Measurements from ENCODE around the gene COMMD1. TPM values are rescaled to one million over a fixed set of nuclear protein-coding genes. Genes with fewer than 3 reads are reported as not detected.
"Not testable (repeated sequence)": the region's sequence is repeated elsewhere in the genome, so short reads cannot be mapped to it uniquely, and the experiment has no call there.

Gene COMMD1
- total RNA-seq, 4 donors from 2014 or later, result 51.8 to 78.6 (median 58.3) TPM

- no peak for DNase-seq
- in situ Hi-C loops (cut with MboI; ENCODE audit: low sequenced_read_pairs in 4 of 4), result no loop called here
- no peak overlapping the region for H3K27ac ChIP-seq
Observed at GRCh38 chr2:62114564-62114963, 209.1 kb downstream of the COMMD1 start.

GRCh38 chr2:62116983-62117382 is 211.5 kb downstream of the COMMD1 start:
- DNase-seq (no peak), ATAC-seq (no peak)
- Histone ChIP-seq H3K4me1 (peaks cover 5 to 11% of the 10 kb centered on the region in 2 donors), H3K27me3 (no peaks in the 10 kb centered on the region), H3K4me3 (no peak overlapping the region), H3K27ac (no peak overlapping the region), H3K9me3 (no peaks in the 10 kb centered on the region), H3K36me3 (no peaks in the 10 kb centered on the region)
- in situ Hi-C loops (cut with MboI; ENCODE audit: low sequenced_read_pairs in 4 of 4) (no loop called here), intact Hi-C loops (cut with DNase I; ENCODE audit: low total_unique reads) (no loop called here)
- TF ChIP-seq CTCF (IDR thresholded peaks at IDR 0.05 in 4 of 5, conservative IDR thresholded peaks at IDR 0.05 in 1 of 5), result no peak
- no peak for TF ChIP-seq POLR2A (IDR thresholded peaks at IDR 0.05)

More at GRCh38 chr2:62114564-62114963, 209.1 kb downstream of the COMMD1 start:
- TF ChIP-seq POLR2A (IDR thresholded peaks at IDR 0.05) (no peak), CTCF (IDR thresholded peaks at IDR 0.05 in 4 of 5, conservative IDR thresholded peaks at IDR 0.05 in 1 of 5) (no peak)
- Histone ChIP-seq H3K9me3 (no peaks in the 10 kb centered on the region), H3K27me3 (no peaks in the 10 kb centered on the region), H3K4me3 (no peak overlapping the region), H3K4me1 (peaks cover 5 to 13% of the 10 kb centered on the region in 2 donors), H3K36me3 (no peaks in the 10 kb centered on the region)
- intact Hi-C loops (cut with DNase I; ENCODE audit: low total_unique reads), result no loop called here
- no peak for ATAC-seq

- no peaks in the 10 kb centered on the region for H3K36me3 ChIP-seq
- ATAC-seq (no peak), DNase-seq (no peak)
- H3K4me3 ChIP-seq, result no peak overlapping the region
- TF ChIP-seq CTCF (IDR thresholded peaks at IDR 0.05 in 4 of 5, conservative IDR thresholded peaks at IDR 0.05 in 1 of 5) (no peak), POLR2A (IDR thresholded peaks at IDR 0.05) (no peak)
- H3K27me3 ChIP-seq, result no peaks in the 10 kb centered on the region
- in situ Hi-C loops (cut with MboI; ENCODE audit: low sequenced_read_pairs in 4 of 4), result no loop called here
- peaks cover 0 to 5% of the 10 kb centered on the region in 2 donors for H3K4me1 ChIP-seq
- no peak overlapping the region for H3K27ac ChIP-seq
- intact Hi-C loops (cut with DNase I; ENCODE audit: low total_unique reads), result no loop called here
- H3K9me3 ChIP-seq, result no peaks in the 10 kb centered on the region
Observed at GRCh38 chr2:62118160-62118559, 212.7 kb downstream of the COMMD1 start.

GRCh38 chr2:62119311-62119974 is 214.0 kb downstream of the COMMD1 start:
- in situ Hi-C loops (cut with MboI; ENCODE audit: low sequenced_read_pairs in 4 of 4), result no loop called here
- no peak for DNase-seq
- H3K9me3 ChIP-seq, result no peaks in the 10 kb centered on the region
- H3K27me3 ChIP-seq, result no peaks in the 10 kb centered on the region
- no peak for TF ChIP-seq POLR2A (IDR thresholded peaks at IDR 0.05)
- TF ChIP-seq CTCF (IDR thresholded peaks at IDR 0.05 in 4 of 5, conservative IDR thresholded peaks at IDR 0.05 in 1 of 5), result no peak
- H3K4me3 ChIP-seq, result no peak overlapping the region
- peaks cover 0 to 5% of the 10 kb centered on the region in 2 donors for H3K4me1 ChIP-seq
- H3K27ac ChIP-seq, result no peak overlapping the region
- ATAC-seq, result no peak
- no peaks in the 10 kb centered on the region for H3K36me3 ChIP-seq
- intact Hi-C loops (cut with DNase I; ENCODE audit: low total_unique reads), result no loop called here

GRCh38 chr2:62126239-62126638 is 220.8 kb downstream of the COMMD1 start:
- H3K36me3 ChIP-seq; in situ Hi-C loops (cut with MboI; ENCODE audit: low sequenced_read_pairs in 4 of 4); H3K9me3 ChIP-seq; H3K4me3 ChIP-seq; intact Hi-C loops (cut with DNase I; ENCODE audit: low total_unique reads); ATAC-seq; H3K27me3 ChIP-seq; H3K27ac ChIP-seq; H3K4me1 ChIP-seq; DNase-seq: not testable (repeated sequence)

All from gastrocnemius medialis (tissue), 4 donors.